GM18499 (cell line): ENCODE results near the gene GPC6.

Experiments used
- ATAC-seq: cut with Tn5 transposase; IDR thresholded peaks from one replicate; pipeline ENCODE4 v1.9.1; 2021; ENCODE audit warnings: moderate number of reproducible peaks; ENCODE audit not compliant: insufficient read depth, unreplicated experiment

Gene GPC6

DNA sequence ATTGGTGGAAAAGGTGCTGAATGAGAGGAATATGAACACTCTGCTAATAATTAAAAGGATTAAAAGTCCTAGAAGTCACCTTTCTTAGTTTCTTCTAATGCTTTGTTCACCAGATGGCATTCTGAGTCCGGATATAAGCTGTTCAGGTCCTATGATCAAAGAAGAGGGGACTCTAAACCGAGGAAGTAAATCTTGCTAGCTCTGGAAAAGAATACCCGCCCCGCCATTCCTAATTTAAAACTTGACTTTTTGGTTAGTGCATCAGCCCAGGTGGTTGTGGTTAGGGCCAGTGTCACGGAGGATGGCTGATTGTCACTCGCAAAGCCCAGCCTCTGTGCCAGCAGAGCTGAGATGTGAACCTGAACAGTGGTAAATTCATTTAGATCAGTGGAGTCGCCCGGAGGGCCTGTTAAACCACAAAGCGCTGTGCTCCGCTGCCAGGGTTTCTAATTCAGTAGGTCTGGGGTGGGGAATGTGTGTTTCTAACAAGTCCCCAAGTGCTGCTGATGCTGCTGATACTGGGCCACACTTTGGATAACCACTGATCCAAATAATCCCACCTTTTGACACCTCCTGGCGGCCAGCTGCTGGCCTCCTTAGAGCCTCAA is 827.5 kb downstream of the GPC6 start:
- no peak for ATAC-seq

DNA sequence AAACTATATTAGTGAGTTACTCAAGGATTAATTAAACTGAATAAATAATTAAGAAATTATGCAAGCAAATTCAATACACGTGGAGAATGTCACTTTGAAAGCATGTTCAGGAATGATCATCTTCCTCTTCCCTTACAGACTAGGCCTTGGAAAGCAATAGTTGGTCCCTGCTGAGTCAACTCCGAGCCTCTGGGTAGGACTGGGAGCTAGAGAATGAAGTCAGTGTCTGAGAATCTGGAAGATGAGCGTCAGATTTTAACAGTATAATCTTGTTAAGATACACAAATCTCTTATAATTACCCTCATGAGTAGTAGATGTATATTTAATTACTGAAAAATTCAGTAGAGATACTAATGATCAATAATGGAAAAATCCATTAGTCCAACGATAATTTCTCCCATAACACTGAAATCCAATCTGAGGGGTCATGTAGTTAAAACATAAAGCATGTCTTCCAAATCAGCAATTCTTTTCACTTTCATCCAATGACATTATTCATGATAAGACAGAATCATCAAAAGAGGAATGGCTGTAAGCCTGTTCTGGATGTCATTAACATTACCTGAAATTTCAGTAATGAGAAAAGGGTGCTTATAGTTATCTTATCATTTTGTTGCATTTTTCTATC is 829.9 kb downstream of the GPC6 start:
- no peak for ATAC-seq

DNA sequence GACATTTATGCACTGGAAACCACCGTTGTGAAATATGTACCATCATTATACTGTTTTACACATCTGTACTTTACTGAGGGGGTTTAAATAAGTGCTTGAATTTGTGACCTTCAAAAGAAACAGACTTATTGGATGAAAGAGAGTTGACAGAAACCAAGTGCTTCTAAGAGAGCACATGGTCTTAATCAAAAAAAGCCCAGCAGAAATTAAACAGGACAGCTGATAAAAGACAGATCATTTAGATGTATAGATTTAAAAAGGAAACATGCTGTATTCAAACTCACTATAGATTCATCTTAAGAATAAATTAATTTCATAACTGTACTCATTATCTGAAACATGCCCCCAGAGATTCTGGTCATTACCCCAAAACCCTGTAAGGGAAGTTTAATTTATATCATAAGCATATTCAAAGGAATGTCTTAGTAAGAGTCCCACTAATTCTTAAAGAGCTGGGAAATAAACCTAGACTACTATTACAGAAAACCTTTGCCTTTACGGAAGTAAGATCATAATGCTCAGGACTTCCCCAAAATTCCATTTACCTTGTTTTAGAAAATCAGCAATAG is 831.1 kb downstream of the GPC6 start:
- ATAC-seq: no peak

DNA sequence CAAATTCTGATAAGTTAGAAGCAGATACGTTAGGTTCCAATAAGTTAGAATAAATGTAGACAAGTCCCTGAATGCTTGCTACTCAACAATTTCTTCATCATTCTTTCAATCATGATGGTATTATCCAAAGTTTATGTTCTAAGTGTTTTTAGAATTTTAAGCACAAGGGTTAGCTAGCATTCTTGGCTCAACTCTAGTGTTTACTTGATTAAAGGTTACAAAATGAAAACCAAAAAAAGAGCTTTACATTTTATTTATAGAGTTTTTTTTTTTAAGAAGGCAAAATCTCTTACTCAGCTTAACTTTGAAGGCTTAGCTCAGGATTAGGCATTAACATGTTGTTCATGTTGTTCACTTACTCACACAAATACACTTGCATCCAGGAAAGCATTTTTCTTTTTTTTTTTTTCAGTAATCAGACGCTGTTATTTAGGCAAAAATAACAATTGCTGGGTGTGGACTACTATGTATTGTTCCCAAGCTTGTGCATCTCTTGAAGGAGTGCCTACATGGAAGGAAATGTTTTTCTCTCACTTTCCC is 832.3 kb downstream of the GPC6 start:
- ATAC-seq: no peak

DNA sequence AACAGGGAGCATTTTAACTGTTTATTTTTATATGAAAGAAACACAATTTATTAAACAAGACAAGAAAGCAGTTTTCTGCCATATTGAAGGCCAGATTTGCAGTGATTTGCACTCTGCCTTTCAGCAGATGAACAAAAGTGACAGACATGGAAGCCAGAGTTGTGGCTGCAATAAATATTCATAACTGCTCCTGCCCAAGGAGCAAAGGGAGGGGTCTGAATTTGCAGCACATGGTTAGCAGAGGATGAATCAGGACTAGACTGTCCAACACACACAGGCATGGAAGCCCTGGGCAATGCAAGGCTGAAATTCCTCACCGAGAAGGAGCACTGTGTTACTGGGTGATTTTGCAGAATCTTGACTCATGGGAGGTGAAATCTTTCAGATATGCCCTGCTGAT is 834.7 kb downstream of the GPC6 start:
- ATAC-seq: no peak

DNA sequence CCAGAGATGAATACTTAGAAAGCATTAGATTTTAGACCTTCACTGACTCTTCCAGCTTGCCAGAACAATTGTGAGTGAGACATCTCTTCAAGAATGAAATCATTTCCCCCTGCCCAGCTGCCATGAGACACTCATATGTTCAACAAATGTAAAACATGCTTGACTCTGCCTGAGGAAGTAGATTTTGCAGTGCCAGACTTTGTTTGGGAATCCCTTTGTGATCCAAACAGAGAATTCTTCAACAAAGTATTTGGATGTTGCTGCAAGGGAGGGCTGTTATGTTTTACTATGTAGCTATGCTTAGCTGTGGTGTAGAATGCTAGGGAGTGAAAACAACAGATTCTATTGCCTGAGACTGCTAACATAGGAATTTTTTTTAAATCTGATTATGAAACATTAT is 836.5 kb downstream of the GPC6 start:
- ATAC-seq: no peak

DNA sequence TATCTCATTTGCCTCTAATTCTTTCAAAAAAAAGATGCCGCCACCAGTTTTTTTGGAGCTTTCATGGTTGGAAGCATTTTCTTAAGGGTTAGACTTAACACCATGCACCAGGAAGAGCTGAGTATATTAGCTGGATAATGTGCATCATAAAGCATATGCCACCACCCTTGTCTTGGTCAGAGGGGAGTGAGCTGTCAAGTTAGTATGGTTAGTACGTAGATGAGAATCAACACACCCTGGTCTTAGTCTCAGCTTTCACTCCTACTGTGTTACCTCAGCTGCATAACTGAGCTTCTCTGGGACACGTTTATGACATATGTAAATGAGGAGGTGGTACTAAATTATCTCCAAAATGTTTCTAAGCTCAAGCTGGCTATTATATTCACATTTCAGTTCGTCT is 837.2 kb downstream of the GPC6 start:
- ATAC-seq: no peak

DNA sequence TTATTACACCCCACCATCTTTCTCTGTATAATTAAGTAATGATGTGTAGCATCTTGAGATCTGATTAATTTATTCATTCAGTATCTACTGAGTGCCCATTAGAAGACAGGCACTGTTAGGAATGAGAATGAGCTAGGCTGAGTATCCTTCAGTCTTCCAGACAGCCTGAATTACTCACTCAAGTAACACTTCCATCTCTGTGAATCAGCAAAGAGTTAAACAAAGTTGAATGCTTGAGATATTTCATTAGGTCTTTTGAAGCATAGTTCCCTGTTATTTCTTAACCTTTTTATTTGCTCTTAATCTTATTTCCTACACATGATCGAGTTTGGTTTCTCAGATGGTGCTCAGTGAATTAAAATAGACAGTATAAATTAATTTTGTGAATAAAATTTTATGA is 839.1 kb downstream of the GPC6 start:
- no peak for ATAC-seq

DNA sequence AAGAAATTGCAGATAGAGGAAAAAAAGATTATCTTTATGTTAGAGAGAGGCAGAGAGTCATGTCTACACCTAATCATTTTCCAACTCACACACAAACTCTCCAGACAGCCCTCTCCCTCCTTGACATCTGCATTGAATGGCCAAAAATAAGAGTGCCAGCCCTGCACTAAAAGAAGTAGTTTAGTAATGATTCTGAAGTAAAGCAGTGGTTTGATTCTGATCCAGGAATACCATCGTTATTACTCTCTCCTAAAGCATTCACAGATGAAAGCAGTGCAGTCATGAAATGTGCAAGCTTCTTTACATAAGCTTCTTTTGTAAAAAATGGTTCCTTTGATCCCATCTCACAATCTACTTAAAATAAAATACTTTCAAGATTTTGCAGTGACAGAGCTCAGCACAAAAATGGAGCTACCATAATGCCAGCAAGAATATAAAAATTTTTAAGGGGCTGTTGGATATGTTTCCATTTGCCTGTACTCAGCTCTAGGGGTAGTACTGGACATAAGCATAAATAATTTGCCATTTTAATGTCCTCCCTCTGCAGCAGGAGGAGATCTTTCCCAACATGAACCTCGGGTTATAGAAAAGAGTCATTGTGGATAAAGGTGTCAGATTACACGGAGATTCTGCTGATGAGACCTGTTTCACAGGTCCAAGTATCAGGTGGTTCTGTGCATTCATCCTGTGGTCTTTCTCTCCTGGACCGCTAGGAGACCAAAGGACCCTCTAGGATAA is 846.6 kb downstream of the GPC6 start:
- no peak for ATAC-seq

DNA sequence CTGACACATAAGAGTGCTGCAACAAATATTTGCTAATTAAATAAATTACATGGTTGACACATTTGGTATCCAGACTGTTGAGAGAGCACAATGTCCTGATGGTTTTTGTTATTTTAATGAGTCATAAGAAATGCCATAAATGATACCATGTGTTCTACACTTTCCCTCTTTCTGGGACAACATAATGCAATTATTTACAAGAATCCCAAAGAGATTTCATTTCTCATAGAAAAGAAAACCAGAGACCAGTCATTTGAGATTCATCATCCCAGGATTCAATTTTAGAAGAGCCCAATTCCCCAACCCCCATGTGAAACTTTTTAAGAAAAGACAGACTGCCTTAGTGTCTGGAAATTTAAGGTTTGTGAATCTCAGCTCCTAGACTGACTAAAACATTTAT is 853.3 kb downstream of the GPC6 start:
- ATAC-seq: no peak

DNA sequence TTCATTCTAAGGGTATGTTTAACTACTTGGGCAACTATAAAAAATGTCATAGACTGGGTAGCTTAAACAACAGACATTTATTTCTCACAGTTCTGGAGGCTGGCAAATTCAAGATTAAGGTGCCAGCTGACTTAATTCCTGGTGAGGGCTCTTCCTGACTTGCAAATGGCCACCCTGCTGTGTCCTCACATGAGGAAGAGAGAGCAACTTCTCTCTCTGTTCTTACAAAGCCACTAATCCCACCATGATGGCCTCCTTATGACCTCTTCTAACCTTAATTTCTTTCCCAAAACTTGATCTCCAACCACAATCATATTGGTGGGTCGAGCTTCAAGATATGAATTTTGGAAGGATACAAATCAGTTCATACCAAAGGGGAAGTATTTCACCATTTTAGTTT is 853.9 kb downstream of the GPC6 start:
- no peak for ATAC-seq

DNA sequence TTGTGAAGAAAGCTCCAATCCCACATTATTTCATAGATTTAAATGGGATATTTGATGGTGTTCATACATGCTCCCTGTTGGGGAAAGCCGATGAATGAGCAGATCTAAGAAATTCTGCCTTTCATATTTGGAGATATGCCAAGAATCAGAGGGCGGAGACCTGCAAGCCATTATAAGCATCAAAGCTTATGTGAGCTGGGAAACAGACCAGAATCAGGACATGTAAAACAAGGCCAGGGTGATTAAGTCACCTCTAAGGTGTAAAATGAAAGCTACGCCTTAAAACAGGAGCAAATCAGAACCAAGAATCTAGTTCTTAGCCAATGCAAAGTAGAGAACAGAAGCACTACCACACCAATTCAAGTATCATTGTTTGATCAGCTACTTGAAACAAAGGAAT is 860.5 kb downstream of the GPC6 start:
- no peak for ATAC-seq

DNA sequence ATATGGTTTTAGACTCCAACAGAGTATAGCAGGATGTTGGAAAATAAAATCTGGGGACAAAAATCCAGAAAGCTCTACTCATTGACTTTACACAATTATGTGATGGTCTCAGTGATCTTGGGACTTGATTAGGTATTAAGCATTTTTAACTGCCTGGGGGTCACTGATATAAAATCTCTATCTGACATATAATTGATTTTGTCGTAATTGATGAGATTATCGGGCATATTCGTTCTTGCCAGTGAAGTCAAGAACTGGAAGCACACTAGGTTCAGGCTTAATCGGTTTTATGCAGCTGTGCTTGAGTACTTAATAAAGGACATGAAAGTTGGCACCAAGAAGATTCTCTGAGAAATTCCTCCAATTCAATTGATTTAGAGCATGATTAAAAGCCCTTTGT is 862.1 kb downstream of the GPC6 start:
- no peak for ATAC-seq

DNA sequence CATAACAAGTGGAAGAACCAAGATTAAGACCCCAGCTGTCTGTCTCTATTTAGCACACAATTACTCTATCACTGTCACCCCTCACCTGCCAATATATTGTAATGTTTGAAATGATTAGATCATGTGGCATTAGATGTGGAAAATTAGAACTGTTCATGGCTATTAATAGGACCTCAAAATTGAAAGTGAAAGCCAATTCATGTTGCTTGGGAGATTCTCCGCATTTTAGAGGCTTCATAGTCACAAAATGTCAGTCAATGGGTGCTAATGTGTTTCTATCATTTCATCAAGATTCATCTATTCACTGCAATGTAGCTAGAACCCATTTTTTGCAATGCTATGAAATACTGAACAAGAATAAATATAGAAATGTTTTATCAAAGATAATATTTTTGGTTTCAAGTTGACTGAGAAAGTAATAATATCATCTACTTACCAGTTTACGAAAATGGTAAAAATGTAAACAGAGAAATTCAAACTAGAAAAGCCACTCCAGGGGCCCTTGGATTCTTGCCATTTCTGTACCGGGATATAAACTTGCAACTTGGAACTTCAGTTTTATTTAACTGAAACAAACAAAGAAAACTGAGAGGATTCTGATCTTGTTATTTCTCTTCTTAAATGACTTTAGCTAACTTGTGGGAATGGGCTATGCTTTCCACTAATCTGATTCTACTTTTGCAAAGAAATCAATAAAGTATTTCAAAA is 864.3 kb downstream of the GPC6 start:
- ATAC-seq: no peak

DNA sequence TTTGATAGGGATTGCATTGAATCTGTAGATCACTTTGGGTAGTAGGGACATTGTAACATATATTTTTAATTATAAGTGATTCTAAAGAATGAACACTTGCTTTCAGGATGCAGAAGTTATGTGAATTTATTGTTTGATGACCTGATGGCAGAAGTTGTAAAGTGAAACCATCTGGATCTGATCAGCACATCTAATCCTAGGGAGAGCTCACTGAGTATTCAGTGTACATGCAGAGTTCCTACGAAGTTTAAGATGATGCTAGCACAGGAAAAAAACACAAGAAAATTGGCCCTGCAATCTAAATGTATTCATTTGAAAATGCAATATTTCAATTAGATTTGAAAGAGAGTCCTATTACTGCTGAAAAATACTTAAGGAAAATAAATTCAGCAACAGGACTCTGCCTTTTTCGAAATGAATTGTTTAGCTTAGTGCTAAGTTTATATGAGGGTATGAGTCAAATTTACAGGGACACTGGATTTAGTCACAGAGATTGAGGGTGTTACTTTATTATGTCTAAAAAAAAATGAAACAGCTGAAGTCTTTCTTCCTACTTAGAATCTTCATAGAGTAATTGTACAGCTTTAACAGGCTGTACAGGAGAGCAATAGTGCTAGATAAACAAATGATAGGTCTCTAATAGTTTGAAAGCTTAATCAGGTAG is 867.2 kb downstream of the GPC6 start:
- no peak for ATAC-seq

DNA sequence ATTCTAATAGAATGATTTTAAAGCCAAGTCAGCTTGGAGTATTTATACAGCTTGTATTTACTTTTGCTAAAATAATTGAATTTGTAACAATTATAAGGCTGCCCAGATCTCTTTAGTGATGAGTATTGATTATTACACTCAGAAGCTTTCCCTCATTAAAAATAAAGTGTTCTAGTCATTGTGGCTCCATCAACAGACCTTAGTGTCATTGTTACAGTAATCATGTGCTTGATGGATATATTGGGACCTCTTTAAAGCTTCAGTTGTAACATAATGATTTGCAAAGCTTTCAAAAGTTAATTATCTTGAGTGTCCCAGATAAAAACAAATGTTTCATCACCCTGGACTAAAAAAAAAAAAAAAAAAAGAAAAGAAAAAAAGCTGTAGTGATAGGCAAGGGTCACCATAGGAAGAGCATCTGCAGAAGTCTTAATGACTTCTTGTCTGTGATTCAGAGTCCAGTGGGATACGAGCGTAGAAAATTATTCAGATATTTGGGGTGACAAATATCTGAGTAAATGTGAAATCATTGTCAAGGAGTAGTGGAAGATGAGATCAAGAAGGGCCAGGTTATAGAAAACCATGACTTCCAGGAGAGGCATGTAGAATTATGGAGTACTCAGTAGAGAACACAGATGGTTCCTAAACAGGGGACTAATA is 883.2 kb downstream of the GPC6 start:
- no peak for ATAC-seq

DNA sequence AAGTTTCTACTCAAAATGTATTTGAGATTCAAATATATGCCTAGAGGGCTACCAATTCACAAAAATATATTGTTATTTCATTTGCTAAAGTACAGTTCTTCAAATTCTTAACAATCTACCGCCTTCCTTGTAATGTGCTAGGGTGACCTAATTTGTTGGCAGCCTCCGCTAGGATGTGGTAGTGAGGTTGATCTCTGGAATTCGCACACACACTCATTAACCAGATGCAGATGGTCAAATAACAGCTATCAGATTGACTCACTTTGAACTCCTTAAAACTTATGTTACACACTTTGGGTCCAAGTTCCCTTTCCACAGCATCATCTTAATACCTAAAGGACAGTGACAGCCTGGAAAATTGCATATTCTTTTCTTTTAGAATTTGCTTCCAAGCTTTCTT is 885.6 kb downstream of the GPC6 start:
- no peak for ATAC-seq

DNA sequence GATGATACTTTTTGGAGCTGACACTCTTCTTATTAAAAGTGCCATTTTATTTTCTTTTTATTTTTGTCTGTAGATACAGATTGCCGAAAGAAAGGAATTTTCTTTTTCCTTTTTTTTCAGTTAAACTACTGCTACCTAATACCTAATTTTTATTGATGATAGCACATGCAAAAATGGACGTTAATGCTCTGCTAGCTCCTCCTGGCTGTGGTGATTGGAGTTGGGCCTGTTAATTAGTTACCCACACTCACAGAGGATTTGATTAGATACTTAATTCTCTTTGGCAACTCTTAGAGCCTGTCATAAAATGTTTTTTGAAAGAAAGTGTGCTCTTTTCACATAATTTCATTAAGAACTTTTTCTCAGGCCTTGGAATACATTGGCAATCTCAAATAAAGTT is 886.1 kb downstream of the GPC6 start:
- no peak for ATAC-seq

DNA sequence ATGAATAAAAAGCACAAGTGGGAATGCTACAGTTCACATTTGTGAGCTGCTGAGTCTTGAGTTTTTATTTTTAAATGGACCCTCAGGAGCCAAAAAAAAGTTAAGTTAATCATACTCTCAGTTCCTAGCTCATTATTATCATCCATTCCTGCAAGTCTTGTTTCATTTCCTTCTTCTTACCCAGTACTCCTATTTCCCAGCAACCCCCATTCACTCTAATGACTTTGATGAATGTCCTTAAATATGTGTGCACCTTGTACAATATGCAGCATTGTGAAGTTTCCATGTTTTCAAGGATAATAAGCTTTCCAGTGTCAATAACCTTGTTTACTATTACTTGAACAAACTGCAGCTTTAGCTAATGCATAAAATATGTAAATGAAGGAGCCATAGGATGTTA is 886.6 kb downstream of the GPC6 start:
- no peak for ATAC-seq

DNA sequence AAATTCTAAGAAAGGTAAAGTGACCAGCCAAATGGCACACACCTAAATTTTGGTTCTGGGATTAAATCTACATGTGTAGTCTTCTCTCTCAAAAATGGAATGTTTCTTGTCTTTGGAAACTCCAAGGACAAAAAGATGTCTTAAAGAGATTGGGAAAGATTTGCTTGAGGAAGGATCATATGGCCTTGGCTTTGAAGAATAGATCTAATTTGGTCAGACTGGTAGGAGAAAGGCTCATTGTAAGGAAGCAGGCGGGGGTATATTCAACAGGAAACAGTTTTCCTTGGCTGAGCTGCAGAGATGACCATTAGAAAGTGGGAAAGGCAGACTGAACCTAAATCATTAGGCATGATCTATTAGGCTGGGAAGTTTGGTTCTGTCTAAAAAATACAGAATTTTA is 887.6 kb downstream of the GPC6 start:
- no peak for ATAC-seq
